Spleen (tissue), 11 donors: Measurements from ENCODE around the gene NR4A2. TPM values are rescaled to one million over a fixed set of nuclear protein-coding genes. Genes with fewer than 3 reads are reported as not detected.

Experiments
- DNase-seq: peaks from one replicate; pipeline ENCODE4 v3.0.0-alpha.2; 2020
- H3K27ac ChIP-seq, 8 donors: fragments of 200-600 bp; sonication (generic) in 7 of 8; 1 replicate in 4 of 8; 2 replicates in 4 of 8; pipeline versions ENCODE4 v1.5.0 to v1.8.0; 2016 to 2021; ENCODE audit warnings: inconsistent platforms in 4 of 8, mild to moderate bottlenecking in 4 of 8, moderate library complexity in 1 of 8
- H3K27me3 ChIP-seq, 7 donors: fragments of 200-600 bp; sonication (generic) in 6 of 7; replicated peaks in 1 of 7; 1 replicate in 4 of 7; 2 replicates in 3 of 7; pipeline versions ENCODE4 v1.5.0 to v1.8.0; 2016 to 2021; ENCODE audit warnings: inconsistent platforms in 3 of 7, mild to moderate bottlenecking in 1 of 7
- H3K36me3 ChIP-seq, 6 donors: fragments of 200-600 bp; sonication (generic) in 5 of 6; 1 replicate in 4 of 6; 2 replicates in 2 of 6; pipeline versions ENCODE4 v1.5.0 to v1.8.0; 2016 to 2021; ENCODE audit warnings: inconsistent platforms in 2 of 6
- H3K4me1 ChIP-seq, 6 donors: fragments of 200-600 bp; sonication (generic) in 5 of 6; 1 replicate in 3 of 6; 2 replicates in 3 of 6; pipeline versions ENCODE4 v1.5.0 to v1.8.0; 2016 to 2021; ENCODE audit warnings: inconsistent platforms in 3 of 6
- H3K4me3 ChIP-seq, 8 donors: fragments of 200-600 bp; sonication (generic) in 7 of 8; 1 replicate in 4 of 8; 2 replicates in 4 of 8; pipeline versions ENCODE4 v1.5.0 to v1.8.0; 2016 to 2021; ENCODE audit warnings: inconsistent platforms in 4 of 8, mild to moderate bottlenecking in 4 of 8, moderate library complexity in 2 of 8
- H3K9me3 ChIP-seq, 8 donors: fragments of 200-600 bp; sonication (generic) in 7 of 8; 1 replicate in 4 of 8; 2 replicates in 4 of 8; pipeline versions ENCODE4 v1.5.0 to v1.8.0; 2016 to 2021; ENCODE audit warnings: inconsistent platforms in 4 of 8
- POLR2A ChIP-seq, 3 donors: fragments of 450-650 bp; IDR thresholded peaks; one replicate each; pipeline ENCODE4 v1.5.1; 2017; ENCODE audit warnings: antibody characterized with exemption in 3 of 3, mild to moderate bottlenecking in 1 of 3
- POLR2AphosphoS5 ChIP-seq, 3 donors: sonication (generic); formaldehyde crosslinking; IDR thresholded peaks; one replicate each; pipeline ENCODE4 v1.5.1; 2017; ENCODE audit warnings: antibody characterized with exemption in 3 of 3
- WGBS, 5 donors: extraction: QIAGEN DNeasy Blood & Tissue Kit in 3 of 5; methylation state at CpG; one replicate each; pipeline versions ENCODE4 v1.1.5 to v1.1.7; 2013 to 2018; 5-methylcytosine and 5-hydroxymethylcytosine counted together
- intact Hi-C: fragments of 100-400 bp; cut with DNase I; formaldehyde crosslinking; loops from one replicate; pipeline ENCODE4 v1.15.0; 2023; ENCODE audit warnings: low total_unique reads
- polyA plus RNA-seq, 3 donors: library from polyadenylated mRNA; stranded (reverse); fragments of 200-250 nt; gene quantifications; one replicate each; pipeline ENCODE4 v1.2.1, GENCODE V29; 2013
- total RNA-seq, 7 donors: library from RNA; depleted of rRNA in 3 of 7; stranded (reverse); fragments of >200 nt in 3 of 7; fragmentation: NEBNext Ultra II Directional in 4 of 7; extraction: Animal tissue kit (Norgen Biotek cat#: 25700) in 4 of 7; gene quantifications; one replicate each; pipeline versions ENCODE4 v1.1.0 to v1.2.1, GENCODE V29; 2016 to 2021
- TF ChIP-seq, protein P1 (sequence below), 11 experiments: fragments of 200-600 bp in 7 of 11; fragments of 450-650 bp in 4 of 11; sonication (generic) in 4 of 11; IDR thresholded peaks in 8 of 11; conservative IDR thresholded peaks in 3 of 11; 1 replicate in 7 of 11; 2 replicates in 4 of 11; pipeline versions ENCODE4 v1.4.0 to v1.8.0; 2016 to 2021; ENCODE audit warnings: antibody characterized with exemption in 11 of 11, inconsistent platforms in 4 of 11, mild to moderate bottlenecking in 1 of 11
- donor health status: healthy with polysubstance abuse.
- donor health status: DM: no; HTN: no; CAD: no; lungs with moderate emphysema.
- donor health status: DM: no; HTN: no; CAD: no.
- donor health status: Bipolar disorder and iron deficiency.
- donor health status: healthy.
- donor health status: DM: no; HTN: no; CAD: no.
- donor health status: DM: yes; HTN: yes; CAD: no.

The NR4A2 gene
- total and polyA plus RNA-seq, 10 donors, result 0.56 to 13.1 (median 2.8) TPM

- Histone ChIP-seq H3K9me3 (no peaks in the 10 kb centered on the region), H3K27ac (peak overlapping the region; percentile 98 to 100 (median 100)), H3K4me3 (peak overlapping the region; percentile 65 to 80 (median 68)), H3K36me3 (no peaks in the 10 kb centered on the region), H3K4me1 (peaks cover 9 to 52% (median 33%) of the 10 kb centered on the region in 6 donors), H3K27me3 (no peaks in the 10 kb centered on the region)
- TF ChIP-seq, protein P1, sequence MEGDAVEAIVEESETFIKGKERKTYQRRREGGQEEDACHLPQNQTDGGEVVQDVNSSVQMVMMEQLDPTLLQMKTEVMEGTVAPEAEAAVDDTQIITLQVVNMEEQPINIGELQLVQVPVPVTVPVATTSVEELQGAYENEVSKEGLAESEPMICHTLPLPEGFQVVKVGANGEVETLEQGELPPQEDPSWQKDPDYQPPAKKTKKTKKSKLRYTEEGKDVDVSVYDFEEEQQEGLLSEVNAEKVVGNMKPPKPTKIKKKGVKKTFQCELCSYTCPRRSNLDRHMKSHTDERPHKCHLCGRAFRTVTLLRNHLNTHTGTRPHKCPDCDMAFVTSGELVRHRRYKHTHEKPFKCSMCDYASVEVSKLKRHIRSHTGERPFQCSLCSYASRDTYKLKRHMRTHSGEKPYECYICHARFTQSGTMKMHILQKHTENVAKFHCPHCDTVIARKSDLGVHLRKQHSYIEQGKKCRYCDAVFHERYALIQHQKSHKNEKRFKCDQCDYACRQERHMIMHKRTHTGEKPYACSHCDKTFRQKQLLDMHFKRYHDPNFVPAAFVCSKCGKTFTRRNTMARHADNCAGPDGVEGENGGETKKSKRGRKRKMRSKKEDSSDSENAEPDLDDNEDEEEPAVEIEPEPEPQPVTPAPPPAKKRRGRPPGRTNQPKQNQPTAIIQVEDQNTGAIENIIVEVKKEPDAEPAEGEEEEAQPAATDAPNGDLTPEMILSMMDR (IDR thresholded peaks at IDR 0.05 in 8 of 11, conservative IDR thresholded peaks at IDR 0.05 in 3 of 11), result no peak
- TF ChIP-seq POLR2AphosphoS5 (IDR thresholded peaks at IDR 0.05) (no peak), POLR2A (IDR thresholded peaks at IDR 0.05) (no peak)
- DNase-seq, result peak; percentile 82
- intact Hi-C loops, result loop anchor here (10.0 kb wide), 2 partner anchors 54 to 94 kb away; partner anchors contain the start of gene GPD2
- WGBS, 5 donors, result 2 to 5% (median 2%) methylated on average over 15 of the region's 15 CpGs
These were observed 8.4 kb upstream of the NR4A2 start for GRCh38 chr2:156340804-156341451.

- no peak for DNase-seq
- H3K4me3 ChIP-seq, result peak overlapping the region in 2 of 8 donors; percentile 68 to 80
These were observed 7.9 kb upstream of the NR4A2 start for GRCh38 chr2:156340377-156340776.

DNA sequence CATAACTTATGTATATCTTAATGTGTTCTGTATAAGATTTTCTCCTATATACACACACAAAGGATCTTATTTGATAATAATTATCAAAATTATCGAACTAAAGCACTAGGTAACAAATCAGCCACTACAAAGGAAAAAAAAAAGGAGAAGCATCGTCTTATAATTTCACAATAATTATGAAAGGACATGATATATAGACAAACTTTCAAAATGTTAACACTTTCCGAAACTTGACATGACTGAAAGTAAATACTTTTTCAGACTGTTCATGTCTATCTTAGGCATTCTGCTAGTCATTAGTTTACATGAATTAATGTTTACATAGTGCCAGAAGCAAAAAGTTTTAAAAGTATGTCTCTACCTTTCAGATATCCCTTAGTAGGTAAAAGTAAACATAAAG lies 7.3 kb upstream of the NR4A2 start:
- intact Hi-C loops, result loop anchor here (10.0 kb wide), 3 partner anchors 55 to 245 kb away; partner anchors contain the start of gene GPD2
- H3K9me3 ChIP-seq, result no peaks in the 10 kb centered on the region
- TF ChIP-seq POLR2A (IDR thresholded peaks at IDR 0.05) (no peak), POLR2AphosphoS5 (IDR thresholded peaks at IDR 0.05) (no peak)
- TF ChIP-seq, protein P1 (IDR thresholded peaks at IDR 0.05 in 8 of 11, conservative IDR thresholded peaks at IDR 0.05 in 3 of 11), result no peak
- WGBS, 5 donors, result 50 to 85% (median 66%) methylated on average over 3 of the region's 3 CpGs
- H3K36me3 ChIP-seq, result no peaks in the 10 kb centered on the region
- no peak overlapping the region for H3K4me3 ChIP-seq
- peak overlapping the region in 7 of 8 donors; percentile 98 to 100 (median 100) for H3K27ac ChIP-seq
- peaks cover 16 to 63% (median 42%) of the 10 kb centered on the region in 6 donors for H3K4me1 ChIP-seq
- DNase-seq, result no peak
- H3K27me3 ChIP-seq, result no peaks in the 10 kb centered on the region

More at GRCh38 chr2:156340377-156340776, 7.9 kb upstream of the NR4A2 start:
- Histone ChIP-seq H3K4me1 (peaks cover 12 to 57% (median 37%) of the 10 kb centered on the region in 6 donors), H3K27me3 (no peaks in the 10 kb centered on the region), H3K36me3 (no peaks in the 10 kb centered on the region), H3K9me3 (no peaks in the 10 kb centered on the region), H3K27ac (peak overlapping the region in 7 of 8 donors; percentile 98 to 100 (median 100))
- intact Hi-C loops, result loop anchor here (10.0 kb wide), 2 partner anchors 54 to 94 kb away; partner anchors contain the start of gene GPD2
- TF ChIP-seq POLR2A (IDR thresholded peaks at IDR 0.05), result no peak
- TF ChIP-seq POLR2AphosphoS5 (IDR thresholded peaks at IDR 0.05), result no peak
- TF ChIP-seq, protein P1 (IDR thresholded peaks at IDR 0.05 in 8 of 11, conservative IDR thresholded peaks at IDR 0.05 in 3 of 11), result no peak
- WGBS, 5 donors, result 14 to 30% (median 23%) methylated on average over 1 of the region's 1 CpG
